ENCODE data around the gene SLC8A1. TPM values are rescaled to one million over a fixed set of nuclear protein-coding genes. Genes with fewer than 3 reads are reported as not detected.

The SLC8A1 gene
- total and polyA plus RNA-seq, 11 donors, result 61.9 to 1,521 (median 827) TPM

- WGBS, 4 donors, result 19 to 27% (median 21%) methylated on average over 4 of the region's 4 CpGs
- H3K4me1 ChIP-seq, result peaks cover 0 to 83% (median 40%) of the 10 kb centered on the region in 12 donors
- peaks cover 0 to 2% (median 0%) of the 10 kb centered on the region in 9 donors for H3K36me3 ChIP-seq
- H3K27me3 ChIP-seq, result no peaks in the 10 kb centered on the region
- H3K4me3 ChIP-seq, result no peak overlapping the region
- intact Hi-C loops (cut with DNase I), result no loop called here
- no peaks in the 10 kb centered on the region for H3K9me3 ChIP-seq
- H3K27ac ChIP-seq, result peak overlapping the region in 8 of 12 donors; percentile 24 to 75 (median 41)
- TF ChIP-seq POLR2A (IDR thresholded peaks at IDR 0.05) (no peak), CTCF (IDR thresholded peaks at IDR 0.05) (no peak)
- DNase-seq (peak; percentile 22 to 42 (median 40)), ATAC-seq (peak in 2 of 4 donors; percentile 73 to 74)
Measured at GRCh38 chr2:40371525-40372282, 80.2 kb downstream of the SLC8A1 start.

- 86 to 91% (median 86%) methylated on average over 2 of the region's 2 CpGs for WGBS, 4 donors
Measured at GRCh38 chr2:40370007-40370395, 81.9 kb downstream of the SLC8A1 start.

GRCh38 chr2:40369267-40370006 lies 82.5 kb downstream of the SLC8A1 start:
- WGBS, 4 donors, result 83 to 92% (median 84%) methylated on average over 3 of the region's 3 CpGs
- TF ChIP-seq POLR2A (IDR thresholded peaks at IDR 0.05) (no peak), CTCF (IDR thresholded peaks at IDR 0.05) (no peak)
- no peak for ATAC-seq
- DNase-seq, result no peak
- no peaks in the 10 kb centered on the region for H3K36me3 ChIP-seq
- H3K27me3 ChIP-seq, result no peaks in the 10 kb centered on the region
- H3K4me1 ChIP-seq, result peaks cover 3 to 93% (median 54%) of the 10 kb centered on the region in 12 donors
- H3K4me3 ChIP-seq, result no peak overlapping the region
- peak overlapping the region in 1 of 12 donors; percentile 75 for H3K27ac ChIP-seq
- H3K9me3 ChIP-seq, result no peaks in the 10 kb centered on the region
- intact Hi-C loops (cut with DNase I), result no loop called here

More at GRCh38 chr2:40370007-40370395, 81.9 kb downstream of the SLC8A1 start:
- Histone ChIP-seq H3K36me3 (no peaks in the 10 kb centered on the region), H3K27me3 (no peaks in the 10 kb centered on the region), H3K4me1 (peaks cover under 1 to 89% (median 49%) of the 10 kb centered on the region in 12 donors), H3K27ac (peak overlapping the region in 2 of 12 donors; percentile 7 to 75), H3K4me3 (no peak overlapping the region), H3K9me3 (no peaks in the 10 kb centered on the region)
- intact Hi-C loops (cut with DNase I), result no loop called here
- TF ChIP-seq CTCF (IDR thresholded peaks at IDR 0.05), result no peak
- TF ChIP-seq POLR2A (IDR thresholded peaks at IDR 0.05), result no peak
- ATAC-seq (no peak), DNase-seq (no peak)

GRCh38 chr2:40367652-40368051 lies 84.2 kb downstream of the SLC8A1 start:
- 73 to 87% (median 82%) methylated on average over 2 of the region's 2 CpGs for WGBS, 4 donors
- no peak for DNase-seq
- intact Hi-C loops (cut with DNase I), result no loop called here

More at GRCh38 chr2:40367652-40368051, 84.2 kb downstream of the SLC8A1 start:
- no peak for ATAC-seq
- Histone ChIP-seq H3K4me1 (peaks cover 3 to 94% (median 57%) of the 10 kb centered on the region in 12 donors), H3K9me3 (no peaks in the 10 kb centered on the region), H3K36me3 (no peaks in the 10 kb centered on the region), H3K27ac (no peak overlapping the region), H3K27me3 (no peaks in the 10 kb centered on the region), H3K4me3 (no peak overlapping the region)
- TF ChIP-seq CTCF (IDR thresholded peaks at IDR 0.05), result no peak
- TF ChIP-seq POLR2A (IDR thresholded peaks at IDR 0.05), result no peak
